Adrenal gland (tissue), 5 donors: Measurements from ENCODE around the gene HMHB1.

ENCODE experiments used
- CTCF ChIP-seq, 6 experiments: fragments of 450-650 bp in 4 of 6; fragments of 200-600 bp in 2 of 6; sonication (generic) in 1 of 6; IDR thresholded peaks; 1 replicate in 5 of 6; 2 replicates in 1 of 6; pipeline versions ENCODE4 v1.5.1 to v1.8.0; 2016 to 2021; ENCODE audit warnings: antibody characterized with exemption in 6 of 6, mild to moderate bottlenecking in 2 of 6, moderate library complexity in 1 of 6
- POLR2A ChIP-seq, 2 donors: fragments of 450-650 bp; IDR thresholded peaks; one replicate each; pipeline ENCODE4 v1.6.1; 2017; ENCODE audit warnings: antibody characterized with exemption in 2 of 2, mild to moderate bottlenecking in 2 of 2, moderate library complexity in 1 of 2
- donor health status: DM: no; HTN: no; CAD: no.

GRCh38 chr5:143865426-143866025 lies 53.6 kb downstream of the HMHB1 start:
- TF ChIP-seq CTCF (IDR thresholded peaks at IDR 0.05) (no peak), POLR2A (IDR thresholded peaks at IDR 0.05) (no peak)
